GM19099 (cell line): ENCODE data around the gene PPP4C.

ENCODE experiments used
- POLR2A ChIP-seq: IDR thresholded peaks from 3 replicates; pipeline ENCODE4 v1.6.1; 2011; ENCODE audit warnings: low read depth; ENCODE audit not compliant: insufficient read length; ENCODE audit errors: extremely low read depth

The PPP4C gene

DNA sequence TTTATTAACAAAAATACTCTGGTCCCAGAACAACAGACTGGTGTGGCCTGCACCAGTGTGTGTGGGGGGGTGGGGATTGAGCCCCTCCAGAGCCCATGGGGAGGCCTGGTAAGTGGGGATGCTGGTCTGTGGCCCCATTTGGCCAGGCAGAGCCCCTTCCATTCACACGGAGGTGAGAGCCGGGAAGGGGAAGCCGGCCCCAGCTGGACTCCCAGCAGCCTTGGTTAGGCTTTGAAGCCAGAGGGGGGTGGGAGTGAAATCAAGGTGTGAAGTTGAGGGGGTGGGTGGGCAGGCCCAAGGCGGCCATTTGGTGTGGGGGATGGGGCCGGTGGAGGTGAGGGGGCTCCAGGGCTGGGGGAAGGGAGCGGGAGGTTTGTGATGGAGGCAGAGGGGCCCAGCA, 10.0 kb downstream of the PPP4C start:
- TF ChIP-seq POLR2A, result no peak

DNA sequence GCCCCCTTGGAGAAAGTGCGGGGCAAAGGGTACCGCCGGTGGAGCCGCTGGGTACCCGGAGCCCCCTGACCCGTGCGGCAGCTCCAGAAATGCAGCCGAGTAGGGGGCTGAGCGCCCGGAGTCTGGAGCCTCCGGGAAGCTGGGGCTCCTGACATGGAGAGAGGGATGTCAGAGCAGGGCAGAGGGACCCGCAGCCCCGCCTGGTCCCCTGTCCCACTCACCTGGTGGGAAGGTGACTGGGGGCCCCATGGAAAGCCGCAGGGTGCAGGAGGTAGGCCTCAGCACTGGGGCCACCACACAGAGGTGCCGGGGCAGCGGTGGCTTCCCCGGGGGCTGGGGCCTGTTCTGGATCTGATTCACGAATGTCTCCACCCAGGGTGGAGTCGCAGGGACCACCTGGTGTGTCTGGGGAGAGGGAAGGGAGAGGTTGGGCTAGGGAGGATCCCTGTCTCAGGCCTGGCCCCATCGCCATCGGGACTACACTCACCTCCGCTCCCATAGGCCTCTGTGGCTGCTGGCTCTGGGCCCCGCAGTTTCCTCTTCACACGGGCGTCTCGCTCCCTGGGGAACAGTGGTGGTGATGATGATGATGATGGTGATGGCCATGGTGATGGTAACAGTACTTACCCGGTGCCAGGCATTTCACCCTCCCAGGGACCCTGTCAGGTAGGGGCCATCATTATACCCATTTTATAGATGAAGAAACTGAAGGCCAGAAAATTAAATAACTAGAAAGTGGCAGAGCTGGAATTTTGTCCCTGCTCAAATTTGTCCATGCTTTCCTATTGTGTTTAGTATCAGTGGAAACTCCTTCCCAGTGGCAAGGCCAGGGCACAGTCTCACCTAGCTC, 10.7 kb downstream of the PPP4C start:
- no peak for TF ChIP-seq POLR2A

GRCh38 chr16:30087181-30087898, 11.5 kb downstream of the PPP4C start:
- TF ChIP-seq POLR2A, result no peak

DNA sequence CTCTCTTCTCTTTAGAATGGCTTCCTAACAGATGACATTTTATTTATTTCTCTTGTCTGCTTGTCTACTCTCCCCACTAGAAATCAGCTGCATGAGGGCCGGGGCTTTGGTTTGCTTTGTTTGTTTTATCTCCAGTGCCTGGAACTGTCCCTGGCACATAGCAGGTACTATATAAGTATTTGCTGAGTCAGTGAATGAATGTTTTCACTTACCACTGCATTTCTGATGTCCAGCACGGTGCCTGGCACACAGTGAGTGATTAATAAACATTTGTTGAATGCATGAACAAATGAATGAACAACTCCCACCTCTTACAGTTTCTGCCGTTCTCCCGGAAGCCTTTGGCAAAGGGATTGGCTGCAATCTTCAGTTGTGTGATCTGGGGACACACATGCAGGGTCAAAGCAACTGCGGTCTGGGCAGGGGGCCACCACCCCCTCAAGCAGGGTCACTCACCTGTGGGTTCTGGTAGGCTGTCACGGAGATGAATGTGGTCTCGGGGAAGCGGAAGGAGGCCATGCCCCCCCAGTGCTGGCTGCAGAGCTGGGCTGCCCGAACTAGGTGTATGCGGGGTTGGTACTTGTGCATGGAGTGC, 12.5 kb downstream of the PPP4C start:
- TF ChIP-seq POLR2A, result no peak

GRCh38 chr16:30088832-30089624, 13.2 kb downstream of the PPP4C start:
- no peak for TF ChIP-seq POLR2A

DNA sequence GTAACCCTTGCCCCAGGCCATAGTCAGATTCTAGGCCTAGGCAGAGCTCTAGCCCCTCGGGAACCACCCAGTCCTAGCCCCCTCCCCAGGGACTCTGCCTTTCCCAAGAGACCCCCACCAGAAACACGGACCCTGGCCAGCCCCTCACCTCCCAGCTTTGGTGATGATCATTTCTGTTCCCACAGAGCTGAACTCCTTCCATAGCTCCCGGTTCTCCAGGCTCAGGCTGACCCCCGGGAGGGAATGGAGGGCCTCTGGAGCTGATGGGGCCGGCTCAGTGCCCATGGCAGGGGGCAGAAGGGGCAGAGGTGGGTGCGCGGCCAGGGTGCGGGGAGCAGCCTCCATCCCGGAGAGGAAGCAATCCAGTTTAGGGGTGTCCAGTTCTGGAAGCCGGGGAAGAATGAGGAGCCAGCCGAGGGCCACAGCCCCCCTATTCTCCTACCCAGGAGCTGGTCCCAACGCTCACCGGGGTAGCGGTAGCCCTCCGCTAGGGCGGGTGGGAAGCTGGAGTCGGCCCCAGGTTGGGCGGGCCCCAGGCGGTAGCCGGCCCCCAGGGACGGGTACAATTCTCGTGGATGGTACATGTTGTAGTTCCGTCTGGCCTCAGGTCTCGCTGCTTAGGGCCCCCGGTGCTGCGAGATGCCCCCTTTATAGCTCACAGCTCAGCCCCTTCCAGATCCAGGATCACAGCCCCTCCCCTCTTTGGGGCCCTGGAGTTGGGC, 15.0 kb downstream of the PPP4C start:
- TF ChIP-seq POLR2A, result no peak

DNA sequence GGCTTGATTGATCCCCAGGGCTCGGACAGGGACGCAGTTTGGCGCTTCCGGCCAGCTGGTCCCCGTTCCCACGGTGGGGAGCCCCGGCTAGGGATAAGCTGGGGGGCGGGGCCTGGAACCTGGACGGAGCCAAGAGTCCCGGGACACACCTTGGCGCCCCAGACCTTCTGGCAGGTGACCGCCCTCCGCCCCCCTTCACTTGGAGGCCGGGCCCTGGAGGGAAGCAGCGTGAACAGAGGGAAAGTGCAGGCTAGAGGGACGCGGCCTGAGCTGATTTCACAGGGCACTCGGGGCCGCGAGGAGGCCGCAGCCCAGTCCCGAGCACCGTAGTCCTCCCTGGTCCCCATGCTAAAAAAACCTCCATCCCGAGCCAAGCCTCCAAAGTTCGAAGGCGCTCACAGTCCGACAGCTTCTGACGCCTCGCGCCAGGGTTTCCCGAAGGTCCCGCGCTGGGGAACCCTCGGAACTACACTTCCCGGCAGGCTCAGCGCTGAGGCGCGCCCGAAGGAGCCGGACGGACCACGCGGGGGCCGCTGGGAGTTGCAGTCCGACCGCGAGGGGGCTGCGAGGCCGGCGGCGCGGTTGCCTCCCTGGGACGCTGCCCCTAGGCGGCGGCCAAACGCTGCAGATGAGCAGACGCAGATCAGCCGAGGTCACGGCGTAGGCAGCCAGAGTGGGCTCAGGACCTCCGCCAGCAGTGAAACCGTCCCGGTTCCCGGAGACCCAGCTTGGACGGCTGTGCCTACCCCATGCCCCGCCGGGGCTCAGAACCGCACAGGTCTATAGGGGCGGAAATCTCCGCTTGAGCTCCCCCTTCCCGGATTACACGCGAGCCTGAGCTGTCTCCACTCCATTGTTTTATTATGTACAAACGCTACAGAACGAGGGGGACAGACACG, 15.9 kb downstream of the PPP4C start, which contains the start of gene TBX6:
Gene TBX6 (minus strand): TSS at position 451 of the 899 bp plus-strand sequence. CDS start 731 bp downstream, outside the sequence.
- peak; percentile 73 for TF ChIP-seq POLR2A

- peak; percentile 45 for TF ChIP-seq POLR2A
Measured at GRCh38 chr16:30092373-30093010, 16.7 kb downstream of the PPP4C start.

DNA sequence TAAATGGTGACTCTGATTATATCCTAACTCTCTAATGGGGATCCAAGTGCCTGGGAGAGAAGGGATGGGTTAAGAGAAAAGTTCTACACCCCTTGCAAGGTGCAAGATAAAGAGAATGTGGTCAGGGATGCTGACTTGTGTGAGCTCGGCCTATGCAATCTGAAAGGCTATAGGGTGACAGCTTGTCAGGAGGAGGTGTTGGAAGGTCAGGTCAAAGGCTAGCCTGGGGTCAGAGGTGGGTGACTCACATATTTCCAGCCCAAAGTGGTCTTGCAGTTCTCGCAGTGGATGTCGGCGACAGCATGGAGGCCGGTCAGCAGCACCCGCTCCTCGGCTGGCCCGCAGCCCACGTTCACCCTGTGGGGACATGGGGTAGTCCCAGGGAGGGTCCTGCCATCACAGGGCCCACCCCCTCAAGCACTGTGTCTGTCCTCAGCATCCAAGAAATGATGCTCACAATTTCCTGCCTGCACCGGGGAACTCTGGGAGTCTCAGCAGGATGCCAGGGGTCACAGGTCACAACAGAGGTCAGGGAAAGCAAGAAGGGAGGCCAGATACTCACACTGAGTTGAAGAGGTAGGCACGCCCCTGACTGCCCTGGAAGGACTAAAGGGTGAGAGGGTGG, 18.9 kb downstream of the PPP4C start:
- no peak for TF ChIP-seq POLR2A

GRCh38 chr16:30095166-30096078, 19.6 kb downstream of the PPP4C start:
- TF ChIP-seq POLR2A, result no peak

DNA sequence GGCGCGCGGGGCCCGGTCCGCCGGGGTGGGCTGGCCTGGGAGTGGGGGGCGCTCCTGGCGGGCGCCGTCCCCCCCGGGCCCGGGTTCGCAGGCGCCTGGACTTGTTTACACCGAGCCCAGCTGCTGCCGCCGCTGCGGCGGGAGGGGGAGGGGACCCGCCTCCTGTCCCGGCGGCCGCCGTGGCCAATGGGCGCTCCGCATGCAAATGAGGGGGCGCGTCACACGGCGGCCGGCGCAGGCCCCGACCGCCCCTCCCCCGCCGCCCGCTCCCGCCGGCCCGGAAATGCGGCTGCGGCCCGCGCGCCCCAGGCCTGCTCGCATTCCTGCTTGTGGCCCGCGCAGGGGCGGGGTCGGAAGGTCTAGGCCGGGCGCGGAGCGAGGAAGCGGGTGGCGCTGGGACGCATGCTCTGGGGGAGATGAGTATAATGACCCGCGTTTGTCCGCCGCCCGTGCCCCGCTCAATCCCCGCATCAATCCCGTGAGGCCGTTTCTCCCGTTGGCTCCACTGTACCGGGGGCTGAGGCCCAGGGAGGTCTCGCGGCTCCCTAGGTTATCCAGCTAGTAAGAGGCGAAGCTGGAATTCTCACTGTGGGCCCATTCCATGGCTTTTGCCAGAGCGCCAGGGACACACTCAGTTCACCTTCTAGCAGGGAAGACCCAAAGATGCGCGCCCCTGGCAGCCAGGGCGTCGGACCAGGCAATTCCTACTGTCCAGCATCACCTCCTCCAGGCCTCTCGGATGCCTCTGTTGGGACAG, 20.5 kb downstream of the PPP4C start, which contains the start of gene YPEL3:
Gene YPEL3 (minus strand): TSS at position 109 of the 757 bp plus-strand sequence. CDS start 731 bp downstream, outside the sequence.
- TF ChIP-seq POLR2A, result peak; percentile 81
